K562 (cell line): ENCODE data around the gene FCHO2. TPM values are rescaled to one million over a fixed set of nuclear protein-coding genes. Genes with fewer than 3 reads are reported as not detected.

ENCODE experiments used
- ATAC-seq: fragments of 200-7000 bp; cut with Tn5 transposase; 3 replicates; pipeline ENCODE4 v1.9.1; 2020; ENCODE audit warnings: moderate library complexity
- BruUV-seq: library from RNA; stranded (reverse); fragments of 400-500 nt; replicated peaks from 2 replicates; lab custom pipeline; 2021; lab: Mats Ljungman, UMichigan
- CTCF ChIA-PET: fragments of 300-600 bp; formaldehyde crosslinking; extraction: SDS; loops from one replicate; lab custom pipeline; 2021; ENCODE audit warnings: low intra/inter-chr PET ratio; lab: Yijun Ruan, JAX
- POLR2A ChIA-PET: fragments of 300-600, 350-650 bp; sonication (Branson Sonifier 250); formaldehyde crosslinking; extraction: SDS; loops from one replicate; lab custom pipeline; 2021; ENCODE audit warnings: antibody characterized with exemption, inconsistent platforms; lab: Yijun Ruan, JAX
- DNase-seq, 4 experiments: peaks; one replicate each; pipeline versions ENCODE4 v3.0.0 to v3.0.0-alpha.2; 2011 to 2018; ENCODE audit warnings: low spot score in 3 of 4, mixed read lengths in 3 of 4; ENCODE audit errors: extremely low read depth in 1 of 4
- FAIRE-seq: peaks from 2 replicates; lab custom pipeline; 2011; peaks lifted over from hg19 to GRCh38; lab: Jason Lieb, UNC
- H2AFZ ChIP-seq: 2 replicates; pipeline ENCODE4 v1.6.0; 2011; ENCODE audit warnings: low read depth, low read length, control low read depth, inconsistent platforms
- H3K27ac ChIP-seq: fragments of 200-600 bp; 3 replicates; pipeline ENCODE4 v1.8.0; 2011; ENCODE audit warnings: low read depth, mild to moderate bottlenecking, control low read depth, inconsistent platforms, low read length, moderate library complexity, mixed read lengths; ENCODE audit errors: extremely low read depth
- H3K27me3 ChIP-seq, 2 experiments: fragments of 300-600 bp in 1 of 2; 2 replicates in 1 of 2; 3 replicates in 1 of 2; pipeline versions ENCODE4 v1.6.0 to v1.8.0; 2011; ENCODE audit warnings: inconsistent platforms in 2 of 2, low read length in 2 of 2, mild to moderate bottlenecking in 1 of 2, mixed read lengths in 1 of 2, moderate library complexity in 1 of 2; ENCODE audit not compliant: control insufficient read depth in 2 of 2, insufficient read depth in 2 of 2
- H3K36me3 ChIP-seq: fragments of 300-600 bp; 3 replicates; pipeline ENCODE4 v1.8.0; 2011; ENCODE audit warnings: mild to moderate bottlenecking, low read length, inconsistent platforms; ENCODE audit not compliant: control insufficient read depth, insufficient read depth
- H3K4me1 ChIP-seq, 2 experiments: fragments of 200-600 bp in 1 of 2; replicated peaks in 1 of 2; 2 replicates in 1 of 2; 3 replicates in 1 of 2; pipeline versions ENCODE4 v1.5.1 to v1.8.0; 2011; ENCODE audit warnings: inconsistent platforms in 2 of 2, low read length in 2 of 2, mild to moderate bottlenecking in 1 of 2, mixed read lengths in 1 of 2, moderate library complexity in 1 of 2; ENCODE audit not compliant: control insufficient read depth in 2 of 2, insufficient read depth in 2 of 2
- H3K4me2 ChIP-seq: 2 replicates; pipeline ENCODE4 v1.6.1; 2011; ENCODE audit warnings: low read length, control low read depth, inconsistent platforms, mixed read lengths; ENCODE audit not compliant: insufficient read depth
- H3K4me3 ChIP-seq: fragments of 200-600 bp; sonication (generic), shearing (Covaris generic); 2 replicates; pipeline ENCODE4 v1.5.1; 2016; ENCODE audit warnings: control low read depth, inconsistent platforms
- H3K79me2 ChIP-seq: fragments of 200-600 bp; 3 replicates; pipeline ENCODE4 v1.8.0; 2011; ENCODE audit warnings: low read length, inconsistent platforms; ENCODE audit not compliant: control insufficient read depth, insufficient read depth
- H3K9ac ChIP-seq, 2 experiments: 2 replicates each; pipeline versions ENCODE4 v1.6.0 to v1.6.1; 2011; ENCODE audit warnings: low read depth in 2 of 2, low read length in 2 of 2, control low read depth in 1 of 2, inconsistent platforms in 1 of 2, mild to moderate bottlenecking in 1 of 2, mixed read lengths in 1 of 2; ENCODE audit not compliant: insufficient read depth in 1 of 2
- H3K9me1 ChIP-seq: one replicate; pipeline ENCODE4 v1.6.0; 2011; ENCODE audit warnings: inconsistent platforms, mild to moderate bottlenecking, low read length, moderate library complexity; ENCODE audit not compliant: control insufficient read depth, insufficient read depth
- H3K9me3 ChIP-seq: replicated peaks from 2 replicates; pipeline ENCODE4 v1.5.1; 2011; ENCODE audit warnings: low read depth, low read length, inconsistent platforms; ENCODE audit not compliant: control insufficient read depth, insufficient read depth
- H4K20me1 ChIP-seq: replicated peaks from 2 replicates; pipeline ENCODE4 v1.6.1; 2011; ENCODE audit warnings: low read length, inconsistent platforms, mixed read lengths; ENCODE audit not compliant: control insufficient read depth, insufficient read depth
- CHD7 ChIP-seq: fragments of 200-600 bp; sonication (generic); IDR thresholded peaks from one replicate; pipeline ENCODE4 v1.6.1; 2012; ENCODE audit warnings: mild to moderate bottlenecking, low read depth, low read length, inconsistent platforms
- DPF2 ChIP-seq: fragments of 450-650 bp; IDR thresholded peaks from 2 replicates; pipeline ENCODE4 v1.6.1; 2016
- SPI1 ChIP-seq: IDR thresholded peaks from 2 replicates; pipeline ENCODE4 v1.6.1; 2011; ENCODE audit warnings: low read depth, low read length, control low read depth, borderline replicate concordance
- in situ Hi-C: fragments of 300-500 bp; cut with MboI; formaldehyde crosslinking; loops from 4 replicates; pipeline ENCODE4 v1.15.0; 2018; ENCODE audit warnings: inconsistent platforms, mixed read lengths
- intact Hi-C: fragments of 100-400 bp; cut with micrococcal nuclease; formaldehyde crosslinking; loops from 2 replicates; pipeline ENCODE4 v1.14.2; 2022
- polyA plus RNA-seq, 8 experiments: library from polyadenylated mRNA; depleted of rRNA in 4 of 8; stranded (reverse) in 5 of 8; unstranded in 3 of 8; fragments of >200 nt; fragmentation: Nextera tagmentation in 2 of 8; fragmentation: Illumina TruSeq in 1 of 8; extraction: Ambion mirVana in 2 of 8; extraction: Trizol in 1 of 8; gene quantifications; 2 replicates each; pipeline versions ENCODE4 v1.2.1 to v1.2.3, GENCODE V29; 2011 to 2014; ENCODE audit warnings: inconsistent platforms in 1 of 8, missing spikeins in 1 of 8
- total RNA-seq, 7 experiments: library from RNA; depleted of rRNA in 6 of 7; stranded (reverse); fragments of >200 nt in 6 of 7; fragmentation: Illumina TruSeq in 2 of 7; extraction: Trizol in 2 of 7; gene quantifications; 2 replicates each; pipeline versions ENCODE4 v1.2.1 to v1.2.3, GENCODE V29; 2011 to 2021; ENCODE audit warnings: low replicate concordance in 1 of 7

FCHO2 gene
- total and polyA plus RNA-seq, 9 of the 15 experiments (the other 6 are each of a cell fraction or from before 2014, with no cell fraction given) = 4.4 to 13.4 (median 8.3) TPM

GRCh38 chr5:72949481-72949880 lies 6.4 kb upstream of the FCHO2 start:
- BruUV-seq = no TSS peak
- ChIA-PET POLR2A (no interaction called here), CTCF (no interaction called here)
- no peak for TF ChIP-seq DPF2
- no peak for TF ChIP-seq CHD7
- peak; percentile 53; the same call in 1 of the 2 replicates for TF ChIP-seq SPI1
- no peaks in the 10 kb centered on the region for H3K9me3 ChIP-seq
- in situ Hi-C loops (no loop called here), intact Hi-C loops (no loop called here)
- H4K20me1 ChIP-seq = no peaks in the 10 kb centered on the region
- H3K79me2 ChIP-seq = peaks cover 6% of the 10 kb centered on the region; the same call in 2 of the 3 replicates
- FAIRE-seq (peak; percentile 49), ATAC-seq (no peak), DNase-seq (no peak)
- no peak overlapping the region for H3K4me3 ChIP-seq
- H3K36me3 ChIP-seq = no peaks in the 10 kb centered on the region
- no peak overlapping the region for H2AFZ ChIP-seq
- no peaks in the 10 kb centered on the region for H3K9me1 ChIP-seq
- no peak overlapping the region for H3K9ac ChIP-seq
- no peak overlapping the region for H3K27ac ChIP-seq
- no peak overlapping the region for H3K4me2 ChIP-seq
- H3K4me1 ChIP-seq = peaks cover 8 to 13% of the 10 kb centered on the region in 2 experiments
- no peaks in the 10 kb centered on the region for H3K27me3 ChIP-seq
